Suprapubic skin (tissue), 4 donors: ENCODE data around the gene RHBDL2. TPM values are rescaled to one million over a fixed set of nuclear protein-coding genes. Genes with fewer than 3 reads are reported as not detected.

Source experiments
- DNase-seq, 2 donors: peaks; one replicate each; pipeline ENCODE4 v3.0.0-alpha.2; 2019; ENCODE audit warnings: low spot score in 2 of 2
- H3K27ac ChIP-seq: fragments of 200-600 bp; sonication (generic); one replicate; pipeline ENCODE4 v1.5.1; 2019
- H3K27me3 ChIP-seq: fragments of 200-600 bp; sonication (generic); one replicate; pipeline ENCODE4 v1.5.1; 2019
- H3K36me3 ChIP-seq: fragments of 200-600 bp; sonication (generic); one replicate; pipeline ENCODE4 v1.5.1; 2019
- H3K4me1 ChIP-seq: fragments of 200-600 bp; sonication (generic); one replicate; pipeline ENCODE4 v1.5.1; 2019
- H3K4me3 ChIP-seq: fragments of 200-600 bp; sonication (generic); one replicate; pipeline ENCODE4 v1.5.1; 2019; ENCODE audit warnings: mild to moderate bottlenecking
- H3K9me3 ChIP-seq: fragments of 200-600 bp; sonication (generic); one replicate; pipeline ENCODE4 v1.5.1; 2019
- CTCF ChIP-seq, 2 donors: fragments of 200-600 bp in 1 of 2; fragments of 450-650 bp in 1 of 2; sonication (generic) in 1 of 2; IDR thresholded peaks; one replicate each; pipeline ENCODE4 v1.5.1; 2016 to 2019; ENCODE audit warnings: antibody characterized with exemption in 2 of 2, mild to moderate bottlenecking in 1 of 2, moderate library complexity in 1 of 2
- EP300 ChIP-seq: sonication (generic); formaldehyde crosslinking; IDR thresholded peaks from one replicate; pipeline ENCODE4 v1.6.1; 2017; ENCODE audit warnings: antibody characterized with exemption
- POLR2A ChIP-seq, 2 donors: fragments of 450-650 bp; IDR thresholded peaks; one replicate each; pipeline ENCODE4 v1.6.1; 2017; ENCODE audit warnings: antibody characterized with exemption in 2 of 2, mild to moderate bottlenecking in 2 of 2, moderate library complexity in 2 of 2
- POLR2AphosphoS5 ChIP-seq, 3 donors: sonication (generic); formaldehyde crosslinking; IDR thresholded peaks; one replicate each; pipeline ENCODE4 v1.6.1; 2017; ENCODE audit warnings: antibody characterized with exemption in 3 of 3
- WGBS: methylation state at CpG from one replicate; pipeline ENCODE4 v1.1.5; 2018; 5-methylcytosine and 5-hydroxymethylcytosine counted together
- total RNA-seq, 4 donors: library from RNA; depleted of rRNA; stranded (reverse); fragments of >200 nt; gene quantifications; one replicate each; pipeline ENCODE4 v1.1.0, GENCODE V29; 2016

Gene RHBDL2
- total RNA-seq, 4 donors from 2014 or later = 5.9 to 26.6 (median 10.8) TPM

- no peak for DNase-seq
- Histone ChIP-seq H3K9me3 (no peaks in the 10 kb centered on the region), H3K36me3 (peaks cover 5% of the 10 kb centered on the region), H3K27ac (no peak overlapping the region), H3K27me3 (no peaks in the 10 kb centered on the region), H3K4me1 (peaks cover 25% of the 10 kb centered on the region), H3K4me3 (no peak overlapping the region)
- no peak for TF ChIP-seq CTCF (IDR thresholded peaks at IDR 0.05)
- no peak for TF ChIP-seq POLR2A (IDR thresholded peaks at IDR 0.05)
- TF ChIP-seq POLR2AphosphoS5 (IDR thresholded peaks at IDR 0.05) = no peak
- no peak for TF ChIP-seq EP300
- WGBS = 54% methylated on average over 4 of the region's 4 CpGs
These were observed 76.4 kb downstream of the RHBDL2 start for GRCh38 chr1:38865112-38865715.

GRCh38 chr1:38860454-38860795 lies 81.2 kb downstream of the RHBDL2 start:
- Histone ChIP-seq H3K4me3 (peak overlapping the region; percentile 100), H3K27ac (peak overlapping the region; percentile 99), H3K9me3 (no peaks in the 10 kb centered on the region), H3K36me3 (peaks cover 3% of the 10 kb centered on the region), H3K27me3 (no peaks in the 10 kb centered on the region), H3K4me1 (peaks cover 45% of the 10 kb centered on the region)
- TF ChIP-seq POLR2AphosphoS5 (IDR thresholded peaks at IDR 0.05) = no peak
- TF ChIP-seq POLR2A (IDR thresholded peaks at IDR 0.05) = no peak
- no peak for TF ChIP-seq CTCF (IDR thresholded peaks at IDR 0.05)
- no peak for TF ChIP-seq EP300
- WGBS = 3% methylated on average over 6 of the region's 6 CpGs
- DNase-seq = no peak

GRCh38 chr1:38859561-38860453 lies 81.8 kb downstream of the RHBDL2 start, which contains the start of gene RRAGC:
TSS of gene RRAGC (minus strand) at chr1:38859772. CDS start at chr1:38859646, 126 bp downstream.
- DNase-seq = peak; percentile 100
- peaks cover 8% of the 10 kb centered on the region for H3K36me3 ChIP-seq

GRCh38 chr1:38858833-38859560 lies 82.6 kb downstream of the RHBDL2 start:
- DNase-seq = peak; percentile 79 to 85
- H3K4me1 ChIP-seq = peaks cover 45% of the 10 kb centered on the region
- H3K27me3 ChIP-seq = no peaks in the 10 kb centered on the region
- WGBS = 0% methylated on average over 43 of the region's 51 CpGs
- H3K4me3 ChIP-seq = peak overlapping the region; percentile 100
- peak overlapping the region; percentile 99 for H3K27ac ChIP-seq
- H3K9me3 ChIP-seq = no peaks in the 10 kb centered on the region
- H3K36me3 ChIP-seq = peaks cover 16% of the 10 kb centered on the region
- no peak for TF ChIP-seq EP300
- TF ChIP-seq POLR2A (IDR thresholded peaks at IDR 0.05) = peak in 1 of 2 donors; percentile 23
- TF ChIP-seq POLR2AphosphoS5 (IDR thresholded peaks at IDR 0.05) = peak in 1 of 3 donors; percentile 6

More at GRCh38 chr1:38859561-38860453, 81.8 kb downstream of the RHBDL2 start, which contains the start of gene RRAGC:
- TF ChIP-seq POLR2A (IDR thresholded peaks at IDR 0.05) = peak in 1 of 2 donors; percentile 40
- no peak for TF ChIP-seq EP300
- peak in 2 of 3 donors; percentile 73 to 87 for TF ChIP-seq POLR2AphosphoS5 (IDR thresholded peaks at IDR 0.05)
- no peak for TF ChIP-seq CTCF (IDR thresholded peaks at IDR 0.05)
- H3K27ac ChIP-seq = peak within 1 kb of the TSS; percentile 99
- 2% methylated on average over 39 of the region's 70 CpGs for WGBS
- peaks cover 45% of the 10 kb centered on the region for H3K4me1 ChIP-seq
- H3K9me3 ChIP-seq = no peaks in the 10 kb centered on the region
- H3K4me3 ChIP-seq = peak within 1 kb of the TSS; percentile 100
- no peaks in the 10 kb centered on the region for H3K27me3 ChIP-seq

GRCh38 chr1:38852780-38853179 lies 88.8 kb downstream of the RHBDL2 start:
- WGBS = 87% methylated on average over 4 of the region's 4 CpGs
- H3K36me3 ChIP-seq = peaks cover 70% of the 10 kb centered on the region
- no peaks in the 10 kb centered on the region for H3K9me3 ChIP-seq
- no peak overlapping the region for H3K4me3 ChIP-seq
- H3K4me1 ChIP-seq = peaks cover 11% of the 10 kb centered on the region
- DNase-seq = no peak
- no peak for TF ChIP-seq CTCF (IDR thresholded peaks at IDR 0.05)
- no peak for TF ChIP-seq EP300
- TF ChIP-seq POLR2AphosphoS5 (IDR thresholded peaks at IDR 0.05) = no peak
- TF ChIP-seq POLR2A (IDR thresholded peaks at IDR 0.05) = no peak
- no peaks in the 10 kb centered on the region for H3K27me3 ChIP-seq
- no peak overlapping the region for H3K27ac ChIP-seq
